ENCODE measurements around the gene KCNQ5.

DNA sequence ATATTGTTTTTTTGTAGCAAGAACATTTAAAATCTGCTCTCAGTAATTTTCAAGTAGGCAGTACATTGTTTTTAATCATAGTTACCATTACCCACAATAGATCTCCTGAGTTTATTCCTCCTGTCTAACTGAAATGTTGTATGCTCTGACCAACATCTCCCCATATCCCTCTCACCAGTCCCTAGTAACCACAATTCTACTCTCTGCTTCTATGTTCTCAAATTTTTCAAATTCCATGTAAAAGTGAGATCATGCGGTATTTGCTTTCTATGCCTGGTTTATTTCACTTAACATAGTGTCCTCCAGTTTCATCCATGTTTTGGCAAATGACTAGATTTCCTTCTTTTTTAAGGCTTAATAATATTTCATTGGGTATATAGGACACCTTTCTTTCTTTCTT is 300.5 kb downstream of the KCNQ5 start:
- TF ChIP-seq, protein P1, sequence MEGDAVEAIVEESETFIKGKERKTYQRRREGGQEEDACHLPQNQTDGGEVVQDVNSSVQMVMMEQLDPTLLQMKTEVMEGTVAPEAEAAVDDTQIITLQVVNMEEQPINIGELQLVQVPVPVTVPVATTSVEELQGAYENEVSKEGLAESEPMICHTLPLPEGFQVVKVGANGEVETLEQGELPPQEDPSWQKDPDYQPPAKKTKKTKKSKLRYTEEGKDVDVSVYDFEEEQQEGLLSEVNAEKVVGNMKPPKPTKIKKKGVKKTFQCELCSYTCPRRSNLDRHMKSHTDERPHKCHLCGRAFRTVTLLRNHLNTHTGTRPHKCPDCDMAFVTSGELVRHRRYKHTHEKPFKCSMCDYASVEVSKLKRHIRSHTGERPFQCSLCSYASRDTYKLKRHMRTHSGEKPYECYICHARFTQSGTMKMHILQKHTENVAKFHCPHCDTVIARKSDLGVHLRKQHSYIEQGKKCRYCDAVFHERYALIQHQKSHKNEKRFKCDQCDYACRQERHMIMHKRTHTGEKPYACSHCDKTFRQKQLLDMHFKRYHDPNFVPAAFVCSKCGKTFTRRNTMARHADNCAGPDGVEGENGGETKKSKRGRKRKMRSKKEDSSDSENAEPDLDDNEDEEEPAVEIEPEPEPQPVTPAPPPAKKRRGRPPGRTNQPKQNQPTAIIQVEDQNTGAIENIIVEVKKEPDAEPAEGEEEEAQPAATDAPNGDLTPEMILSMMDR (IDR thresholded peaks at IDR 0.05), result no peak
- no peak for TF ChIP-seq POLR2A (IDR thresholded peaks at IDR 0.05)
